Body of pancreas (tissue), 4 donors: ENCODE results near the gene CNTNAP3.
"Not testable (repeated sequence)": the region's sequence is repeated elsewhere in the genome, so short reads cannot be mapped to it uniquely, and the experiment has no call there.

Source experiments
- CTCF ChIP-seq, 7 experiments: fragments of 450-650 bp in 4 of 7; fragments of 200-600 bp in 3 of 7; sonication (generic) in 3 of 7; IDR thresholded peaks; one replicate each; pipeline ENCODE4 v1.5.1; 2016 to 2019; ENCODE audit warnings: antibody characterized with exemption in 7 of 7
- POLR2A ChIP-seq, 3 donors: fragments of 450-650 bp; IDR thresholded peaks; one replicate each; pipeline ENCODE4 v1.6.1; 2016; ENCODE audit warnings: antibody characterized with exemption in 3 of 3, mild to moderate bottlenecking in 2 of 3

DNA sequence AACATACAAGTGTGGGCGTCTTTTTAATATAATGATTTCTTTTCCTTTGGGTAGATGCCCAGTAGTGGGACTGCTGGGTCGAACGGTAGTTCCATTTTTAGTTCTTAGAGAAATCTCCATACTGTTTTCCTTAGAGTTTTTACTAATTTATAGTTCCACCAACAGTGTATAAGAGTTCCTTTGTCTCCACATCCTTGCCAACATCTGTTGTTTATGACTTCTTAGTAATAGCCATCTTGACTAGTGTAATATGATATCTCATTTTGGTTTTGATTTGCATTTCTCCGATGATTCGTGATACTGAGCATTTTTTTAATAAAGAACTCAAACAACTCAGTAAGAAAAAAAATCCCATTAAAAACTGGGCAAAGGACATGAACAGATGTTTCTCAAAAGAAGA is 225.0 kb downstream of the CNTNAP3 start:
- TF ChIP-seq CTCF, POLR2A (IDR thresholded peaks at IDR 0.05): not testable (repeated sequence)
